ELR (cell line): ENCODE measurements around the gene SYNGAP1.
A peak's percentile ranks its signal among the peaks of the same experiment; 100 is the strongest.

Experiments used
- DNase-seq: peaks from one replicate; pipeline ENCODE4 v3.0.0-alpha.2; 2015; ENCODE audit warnings: low read depth

SYNGAP1 gene

DNA sequence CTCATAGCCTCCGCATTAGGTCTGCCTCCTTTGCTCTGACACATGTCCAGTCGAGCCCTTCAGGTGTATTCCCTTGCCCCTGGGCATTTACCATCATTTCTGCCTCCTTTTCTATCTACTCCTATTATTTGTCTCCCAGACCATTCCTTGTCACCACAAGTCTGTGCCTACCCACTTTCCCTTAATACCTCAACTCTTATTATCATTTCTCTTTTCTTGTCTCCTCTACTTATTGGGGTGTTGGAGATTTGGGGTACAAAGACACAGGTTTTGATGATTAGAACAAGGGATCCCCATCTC, 1.4 kb downstream of the SYNGAP1 start:
- DNase-seq = no peak

- no peak for DNase-seq
These were observed 3.9 kb downstream of the SYNGAP1 start for GRCh38 chr6:33423777-33424176.

- no peak for DNase-seq
These were observed 5.2 kb downstream of the SYNGAP1 start for GRCh38 chr6:33424855-33425667.

DNA sequence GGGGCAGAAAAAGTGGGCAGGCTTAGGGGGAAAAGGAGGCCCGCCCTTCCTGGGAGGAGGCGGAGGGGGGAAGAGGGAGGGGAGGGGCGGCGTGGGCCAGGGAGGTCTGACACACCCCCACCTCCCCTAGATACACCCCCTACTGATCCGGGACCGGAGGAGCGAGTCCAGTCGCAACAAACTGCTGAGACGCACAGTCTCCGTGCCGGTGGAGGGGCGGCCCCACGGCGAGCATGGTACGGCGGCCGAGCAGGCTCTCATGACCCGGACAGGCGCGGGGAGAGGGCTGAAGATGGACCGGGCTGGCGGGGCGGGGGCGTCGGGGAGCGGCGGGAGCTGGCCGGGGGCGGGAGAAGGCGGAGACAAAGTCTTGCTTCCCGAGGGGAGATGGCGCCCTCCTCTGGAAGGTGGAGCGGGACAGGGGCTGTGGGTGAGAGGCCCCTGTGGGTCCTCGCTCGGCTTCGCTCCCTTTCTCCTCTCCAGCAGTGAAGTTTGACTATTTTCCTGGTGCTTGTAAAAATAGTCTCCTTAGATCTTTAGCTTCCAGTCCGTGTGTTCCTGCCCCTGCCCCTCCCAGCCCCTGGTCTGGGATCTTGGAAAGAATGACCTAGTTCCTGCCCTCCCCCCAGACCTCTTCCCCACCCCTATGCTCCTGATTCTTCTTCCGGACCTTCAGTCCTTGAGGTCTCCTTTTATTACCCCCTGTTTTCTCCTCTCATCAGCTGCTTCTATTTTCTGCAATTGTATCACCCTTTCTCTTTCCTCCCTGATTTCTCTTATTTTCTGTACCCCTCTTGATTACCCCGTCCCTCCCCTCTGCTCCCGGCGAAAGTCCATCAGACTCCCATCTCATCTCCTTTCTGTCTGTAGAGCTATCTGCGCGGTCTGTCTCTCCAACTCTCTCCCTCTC, 6.1 kb downstream of the SYNGAP1 start:
- DNase-seq = peak; percentile 87

DNA sequence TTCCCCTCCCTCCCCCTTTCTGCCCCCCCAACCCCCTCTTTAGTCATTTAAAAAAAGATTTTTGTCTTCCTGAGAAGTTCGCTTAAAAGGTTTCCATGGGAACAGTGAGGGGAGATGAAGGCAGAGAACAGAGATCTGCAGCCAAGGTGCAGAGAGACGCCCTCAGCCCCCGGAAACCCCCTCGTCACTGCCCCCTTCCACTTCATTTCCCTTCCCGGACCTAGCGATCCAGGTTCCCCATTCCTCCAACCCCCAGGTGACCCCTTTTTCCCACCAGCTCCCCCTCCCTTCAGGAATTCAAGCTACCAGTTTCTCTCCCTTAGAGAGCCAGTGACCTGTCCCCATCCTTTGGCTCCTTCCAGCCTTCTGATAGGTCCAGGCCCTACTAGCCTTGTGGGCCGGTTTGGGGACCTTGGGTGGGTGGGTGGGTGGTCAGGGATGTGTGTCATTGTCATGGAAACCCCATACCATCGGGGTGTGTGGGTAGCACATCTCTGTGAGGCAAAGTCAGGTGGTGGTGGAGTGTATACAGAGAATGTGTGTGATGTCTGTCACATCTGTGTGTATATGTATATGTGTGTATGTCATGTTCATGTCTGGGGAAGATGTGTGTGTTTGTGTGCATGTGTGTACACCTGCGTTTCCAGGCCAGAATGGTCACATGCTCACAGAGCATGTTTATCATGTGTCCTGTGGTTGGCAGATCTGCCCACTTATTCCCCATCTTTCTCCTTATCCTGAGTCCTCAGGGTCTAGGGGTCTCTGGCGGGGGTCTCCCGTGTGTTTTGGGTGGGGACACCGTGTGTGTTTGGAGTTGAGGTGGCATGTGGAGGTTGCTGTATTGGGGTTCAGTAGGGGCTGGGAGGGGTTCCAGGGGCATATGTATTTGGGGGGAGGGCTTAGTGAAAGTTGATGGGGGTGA, 7.0 kb downstream of the SYNGAP1 start:
- peak; percentile 33 for DNase-seq

- peak; percentile 50 for DNase-seq
These were observed 7.8 kb downstream of the SYNGAP1 start for GRCh38 chr6:33427585-33428223.

GRCh38 chr6:33428224-33428965, 8.5 kb downstream of the SYNGAP1 start:
- peak; percentile 72 for DNase-seq

DNA sequence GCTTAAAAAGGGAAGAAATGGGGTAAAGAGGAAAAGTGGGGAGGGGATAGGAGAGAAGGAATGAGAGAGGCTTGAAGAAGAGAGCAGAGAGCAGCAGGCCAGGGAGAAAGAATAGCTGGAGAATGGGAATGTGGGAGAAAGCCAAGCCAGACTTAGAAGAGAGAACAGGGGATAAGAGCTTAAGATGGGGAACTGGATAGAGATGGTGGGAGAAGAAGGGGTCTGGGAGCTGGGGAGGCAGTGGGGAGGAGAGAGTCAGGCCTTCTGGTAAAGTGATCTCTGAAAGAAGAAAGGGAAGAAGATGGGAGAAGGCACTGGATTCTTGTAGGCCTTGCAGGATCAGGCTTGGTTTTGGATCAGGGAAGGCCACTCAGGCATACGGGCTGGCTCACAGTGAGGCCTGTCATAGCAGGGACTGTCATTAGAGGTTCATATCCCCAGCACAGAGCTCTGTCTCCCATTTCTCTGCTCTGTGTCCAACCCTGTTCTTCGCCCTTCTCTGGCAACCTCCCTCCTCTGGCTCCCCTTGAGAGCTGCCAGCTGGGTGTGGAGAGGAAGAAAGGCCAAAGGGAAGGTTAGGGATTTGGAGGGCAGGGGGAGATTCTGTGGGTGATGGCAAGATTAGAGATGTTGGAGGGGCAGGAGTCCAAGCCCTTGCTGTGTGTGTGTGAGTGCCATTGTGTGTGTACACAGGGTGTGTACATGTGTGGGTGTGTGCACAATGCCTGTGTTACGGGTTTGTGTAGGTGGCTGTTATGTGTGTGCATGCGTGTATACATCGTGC, 9.3 kb downstream of the SYNGAP1 start:
- no peak for DNase-seq

DNA sequence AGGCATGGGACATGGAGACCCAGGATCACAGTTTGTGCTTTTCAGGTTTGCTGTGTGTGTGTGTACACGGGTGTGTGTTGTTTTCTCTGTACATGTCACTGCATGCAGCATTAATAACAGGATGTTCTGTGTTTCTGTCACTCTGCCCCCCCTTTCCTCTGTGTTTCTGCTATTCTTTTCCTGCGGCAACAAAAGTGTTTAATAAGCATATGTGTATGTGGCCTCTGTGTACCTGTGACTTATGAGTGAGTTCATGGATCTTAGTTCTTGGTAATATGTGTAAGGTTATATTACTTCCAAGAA, 9.8 kb downstream of the SYNGAP1 start:
- no peak for DNase-seq

DNA sequence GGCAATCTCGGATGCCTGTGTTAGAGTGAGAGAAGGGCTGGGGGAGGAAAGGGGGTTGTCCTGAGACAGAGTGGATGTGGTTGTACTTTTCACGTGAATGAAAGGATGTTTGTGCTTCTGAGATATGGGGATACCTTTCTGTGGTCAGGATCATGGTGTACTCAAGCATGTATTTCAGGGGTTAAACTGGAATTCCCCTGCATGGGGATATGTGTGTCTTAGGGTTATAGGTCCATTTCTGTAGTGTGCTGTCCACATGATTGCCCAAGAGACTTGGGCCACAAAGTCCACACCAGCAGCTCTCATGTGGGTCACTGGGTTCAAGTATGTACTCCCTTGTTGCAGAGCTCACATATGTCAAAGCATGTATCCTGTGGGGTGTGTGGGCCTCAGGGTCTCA, 10.5 kb downstream of the SYNGAP1 start:
- no peak for DNase-seq

- peak; percentile 76 for DNase-seq
These were observed 11.4 kb downstream of the SYNGAP1 start for GRCh38 chr6:33430991-33431879.

- no peak for DNase-seq
These were observed 12.1 kb downstream of the SYNGAP1 start for GRCh38 chr6:33431880-33432541.

DNA sequence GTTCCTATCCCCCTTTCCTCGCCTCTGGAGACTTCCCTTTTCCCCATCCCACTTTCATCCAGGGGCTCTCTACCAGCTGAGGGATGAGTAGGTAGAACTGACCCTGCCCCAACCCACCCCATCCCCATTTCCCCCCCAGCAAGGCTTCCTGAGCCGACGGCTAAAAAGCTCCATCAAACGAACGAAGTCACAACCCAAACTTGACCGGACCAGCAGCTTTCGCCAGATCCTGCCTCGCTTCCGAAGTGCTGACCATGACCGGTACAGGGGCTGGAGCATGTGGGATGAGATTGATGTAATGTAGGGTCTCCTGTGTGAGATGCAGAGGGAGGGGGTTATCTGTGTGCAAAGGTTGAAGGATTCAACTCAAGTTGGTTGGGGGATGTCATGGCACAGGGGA, 12.7 kb downstream of the SYNGAP1 start:
- no peak for DNase-seq

DNA sequence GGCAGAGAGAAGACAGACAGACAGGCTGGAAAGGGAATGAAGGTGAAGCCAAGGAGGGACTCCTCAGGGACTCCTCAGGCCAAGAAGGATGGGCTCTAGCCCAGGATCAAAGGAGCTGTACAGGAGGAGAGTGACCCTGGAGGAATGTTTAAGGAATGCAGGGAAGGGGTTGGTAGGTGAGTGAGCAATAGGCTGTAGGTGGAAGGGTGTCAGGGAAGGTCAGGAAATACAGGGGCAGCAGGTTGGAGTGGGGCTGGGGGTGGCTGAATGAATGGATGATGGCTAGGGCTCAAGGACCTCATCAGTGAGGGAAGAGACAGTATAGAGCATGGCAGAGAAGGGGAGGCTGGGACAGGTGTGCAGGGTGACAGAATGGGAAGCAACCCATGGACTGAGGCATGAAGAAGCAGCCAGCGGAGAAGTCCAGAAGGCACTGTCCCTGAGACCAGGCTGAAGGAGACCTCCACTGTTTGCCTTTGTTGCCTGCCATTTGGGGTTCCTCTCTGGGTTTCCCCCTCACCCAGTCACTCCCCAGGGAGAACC, 13.2 kb downstream of the SYNGAP1 start:
- no peak for DNase-seq

- DNase-seq = no peak
These were observed 13.8 kb downstream of the SYNGAP1 start for GRCh38 chr6:33433544-33434191.

DNA sequence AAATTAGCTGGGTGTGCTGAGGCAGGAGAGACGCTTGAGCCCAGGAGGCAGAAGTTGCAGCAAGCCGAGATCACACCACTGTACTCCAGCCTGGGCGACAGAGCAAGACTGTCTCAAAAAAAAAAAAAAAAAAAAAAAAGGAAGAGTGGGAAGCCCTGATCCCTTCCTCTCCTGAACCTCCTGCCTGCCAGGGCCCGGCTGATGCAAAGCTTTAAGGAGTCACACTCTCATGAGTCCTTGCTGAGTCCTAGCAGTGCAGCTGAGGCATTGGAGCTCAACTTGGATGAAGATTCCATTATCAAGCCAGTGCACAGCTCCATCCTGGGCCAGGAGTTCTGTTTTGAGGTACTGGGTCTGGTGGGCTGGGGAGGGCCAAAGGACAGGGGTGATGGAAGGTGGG, 15.1 kb downstream of the SYNGAP1 start:
- DNase-seq = no peak

DNA sequence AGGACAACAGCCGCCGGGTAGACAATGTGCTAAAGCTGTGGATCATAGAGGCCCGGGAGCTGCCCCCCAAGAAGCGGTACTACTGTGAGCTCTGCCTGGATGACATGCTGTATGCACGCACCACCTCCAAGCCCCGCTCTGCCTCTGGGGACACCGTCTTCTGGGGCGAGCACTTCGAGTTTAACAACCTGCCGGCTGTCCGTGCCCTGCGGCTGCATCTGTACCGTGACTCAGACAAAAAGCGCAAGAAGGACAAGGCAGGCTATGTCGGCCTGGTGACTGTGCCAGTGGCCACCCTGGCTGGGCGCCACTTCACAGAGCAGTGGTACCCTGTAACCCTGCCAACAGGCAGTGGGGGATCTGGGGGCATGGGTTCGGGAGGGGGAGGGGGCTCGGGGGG, 17.8 kb downstream of the SYNGAP1 start:
- DNase-seq = no peak

DNA sequence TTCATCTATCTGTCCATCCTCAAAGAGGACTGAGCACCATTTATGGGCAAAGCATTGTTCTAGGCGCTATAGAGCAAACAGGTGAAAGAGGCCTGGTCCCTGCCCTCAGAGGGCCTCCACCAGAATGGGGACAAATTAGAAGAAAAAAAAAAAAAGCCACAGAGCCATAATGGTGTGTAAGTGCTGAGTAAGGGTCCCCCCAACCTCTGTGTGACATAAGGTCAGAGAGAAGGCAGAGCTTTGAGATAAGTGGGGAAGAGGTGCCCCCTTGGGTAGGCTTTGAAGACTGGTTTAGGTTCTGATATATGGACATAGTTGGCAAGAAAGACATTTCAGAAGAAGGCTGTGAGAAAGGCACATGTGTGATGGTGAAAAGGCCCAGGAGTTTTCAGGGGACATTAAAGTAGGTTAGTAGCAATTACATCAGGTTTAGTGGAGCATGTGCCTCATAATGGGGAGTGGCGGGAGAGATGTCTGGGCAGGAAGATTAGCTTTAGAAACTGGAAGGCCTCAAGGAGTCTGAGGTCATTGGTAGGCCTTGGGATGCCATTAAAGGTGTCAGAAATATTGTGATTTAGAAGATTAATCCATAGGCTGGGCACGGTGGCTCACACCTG, 19.2 kb downstream of the SYNGAP1 start:
- DNase-seq = no peak
